Loucy (cell line): ENCODE measurements around the gene PHLDB1.

Experiments
- H2AFZ ChIP-seq: fragments of 200-600 bp; sonication (generic); 2 replicates; pipeline ENCODE4 v1.6.0; 2016; ENCODE audit warnings: antibody characterized with exemption, mild to moderate bottlenecking, low read length, moderate library complexity
- H3F3A ChIP-seq: fragments of 200-600 bp; 2 replicates; pipeline ENCODE4 v1.6.0; 2016; ENCODE audit warnings: antibody characterized with exemption, low read depth, mild to moderate bottlenecking
- H3K27me3 ChIP-seq: fragments of 200-600 bp; sonication (generic); 2 replicates; pipeline ENCODE4 v1.6.1; 2014; ENCODE audit warnings: low read length, mild to moderate bottlenecking; ENCODE audit not compliant: insufficient read depth, poor library complexity, severe bottlenecking
- H3K36me3 ChIP-seq: fragments of 200-600 bp; sonication (generic); 2 replicates; pipeline ENCODE4 v1.6.1; 2016; ENCODE audit warnings: low read length; ENCODE audit not compliant: insufficient read depth
- H3K4me1 ChIP-seq: fragments of 200-600 bp; sonication (generic); 2 replicates; pipeline ENCODE4 v1.5.1; 2014; ENCODE audit warnings: low read length, mild to moderate bottlenecking; ENCODE audit not compliant: insufficient read depth, poor library complexity, severe bottlenecking
- H3K4me2 ChIP-seq: fragments of 200-600 bp; sonication (generic); 2 replicates; pipeline ENCODE4 v1.6.0; 2014; ENCODE audit warnings: antibody characterized with exemption, low read length, low read depth, mild to moderate bottlenecking; ENCODE audit not compliant: poor library complexity, severe bottlenecking
- H3K4me3 ChIP-seq: fragments of 200-600 bp; sonication (generic); 2 replicates; pipeline ENCODE4 v1.5.1; 2014; ENCODE audit warnings: low read length, mild to moderate bottlenecking, mixed read lengths; ENCODE audit not compliant: poor library complexity, severe bottlenecking
- H3K79me2 ChIP-seq: fragments of 200-600 bp; sonication (generic); 2 replicates; pipeline ENCODE4 v1.6.1; 2014; ENCODE audit warnings: low read length; ENCODE audit not compliant: insufficient read depth
- H3K9ac ChIP-seq: fragments of 200-600 bp; sonication (generic); 2 replicates; pipeline ENCODE4 v1.6.0; 2014; ENCODE audit warnings: mild to moderate bottlenecking, low read depth, low read length, moderate library complexity; ENCODE audit not compliant: poor library complexity, severe bottlenecking
- H3K9me2 ChIP-seq: fragments of 200-600 bp; sonication (generic); replicated peaks from 2 replicates; pipeline ENCODE4 v1.6.1; 2016; ENCODE audit warnings: low read depth, low read length, mixed read lengths
- H3K9me3 ChIP-seq: fragments of 200-600 bp; sonication (generic); 2 replicates; pipeline ENCODE4 v1.6.1; 2014; ENCODE audit warnings: mild to moderate bottlenecking, antibody characterized with exemption, low read length, low read depth; ENCODE audit not compliant: insufficient read depth
- H4K20me1 ChIP-seq: fragments of 200-600 bp; sonication (generic); 2 replicates; pipeline ENCODE4 v1.6.0; 2014; ENCODE audit warnings: antibody characterized with exemption, low read length, mild to moderate bottlenecking; ENCODE audit not compliant: insufficient read depth, poor library complexity, severe bottlenecking
- CTCF ChIP-seq: fragments of 200-600 bp; sonication (generic); conservative IDR thresholded peaks from 2 replicates; pipeline ENCODE4 v1.5.1; 2014; ENCODE audit warnings: mild to moderate bottlenecking, antibody characterized with exemption, low read length
- EZH2phosphoT487 ChIP-seq: fragments of 200-600 bp; IDR thresholded peaks from 2 replicates; pipeline ENCODE4 v1.6.1; 2018; ENCODE audit warnings: antibody characterized with exemption, mild to moderate bottlenecking, moderate library complexity, borderline replicate concordance

Gene PHLDB1

GRCh38 chr11:118625036-118625690, 17.7 kb downstream of the PHLDB1 start:
- H2AFZ ChIP-seq = no peak overlapping the region
- no peak overlapping the region for H3K4me3 ChIP-seq
- H4K20me1 ChIP-seq = no peaks in the 10 kb centered on the region
- no peaks in the 10 kb centered on the region for H3K36me3 ChIP-seq
- no peaks in the 10 kb centered on the region for H3K9me3 ChIP-seq
- H3K79me2 ChIP-seq = no peaks in the 10 kb centered on the region
- TF ChIP-seq EZH2phosphoT487 = no peak
- no peak for TF ChIP-seq CTCF
- no peaks in the 10 kb centered on the region for H3K9me2 ChIP-seq
- H3K4me1 ChIP-seq = peaks cover 26% of the 10 kb centered on the region
- no peak overlapping the region for H3K4me2 ChIP-seq
- no peak overlapping the region for H3K9ac ChIP-seq
- no peaks in the 10 kb centered on the region for H3K27me3 ChIP-seq
- no peaks in the 10 kb centered on the region for H3F3A ChIP-seq

- Histone ChIP-seq H3K9me2 (no peaks in the 10 kb centered on the region), H2AFZ (no peak overlapping the region), H3K36me3 (no peaks in the 10 kb centered on the region), H3K4me2 (no peak overlapping the region), H4K20me1 (no peaks in the 10 kb centered on the region), H3F3A (no peaks in the 10 kb centered on the region), H3K4me1 (peaks cover 28% of the 10 kb centered on the region), H3K79me2 (no peaks in the 10 kb centered on the region), H3K4me3 (no peak overlapping the region), H3K9ac (no peak overlapping the region), H3K9me3 (no peaks in the 10 kb centered on the region), H3K27me3 (no peaks in the 10 kb centered on the region)
- no peak for TF ChIP-seq EZH2phosphoT487
- no peak for TF ChIP-seq CTCF
These were observed 18.6 kb downstream of the PHLDB1 start for GRCh38 chr11:118625976-118626375.

DNA sequence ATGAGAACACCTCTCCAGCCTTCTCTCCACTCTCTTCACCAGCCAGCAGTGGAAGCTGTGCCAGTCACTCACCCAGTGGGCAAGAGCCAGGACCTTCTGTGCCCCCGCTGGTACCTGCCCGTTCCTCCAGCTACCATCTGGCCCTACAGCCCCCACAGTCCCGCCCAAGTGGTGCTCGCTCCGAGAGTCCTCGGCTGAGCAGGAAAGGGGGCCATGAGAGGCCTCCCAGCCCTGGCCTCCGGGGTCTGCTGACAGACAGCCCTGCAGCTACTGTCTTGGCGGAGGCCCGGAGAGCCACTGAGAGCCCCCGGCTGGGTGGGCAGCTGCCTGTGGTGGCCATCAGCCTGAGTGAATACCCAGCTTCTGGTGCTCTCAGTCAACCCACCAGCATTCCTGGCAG, 20.2 kb downstream of the PHLDB1 start:
- H3K4me3 ChIP-seq = no peak overlapping the region
- no peak overlapping the region for H3K9ac ChIP-seq
- H3K4me2 ChIP-seq = no peak overlapping the region
- no peaks in the 10 kb centered on the region for H3F3A ChIP-seq
- no peaks in the 10 kb centered on the region for H3K36me3 ChIP-seq
- H3K9me2 ChIP-seq = no peaks in the 10 kb centered on the region
- no peak overlapping the region for H2AFZ ChIP-seq
- H3K9me3 ChIP-seq = no peaks in the 10 kb centered on the region
- TF ChIP-seq CTCF = no peak
- TF ChIP-seq EZH2phosphoT487 = no peak
- no peaks in the 10 kb centered on the region for H4K20me1 ChIP-seq
- H3K4me1 ChIP-seq = peaks cover 18% of the 10 kb centered on the region
- H3K79me2 ChIP-seq = no peaks in the 10 kb centered on the region
- H3K27me3 ChIP-seq = no peaks in the 10 kb centered on the region
